Stomach (tissue), 9 donors: ENCODE measurements around the gene CNTN5. TPM values are rescaled to one million over a fixed set of nuclear protein-coding genes. Genes with fewer than 3 reads are reported as not detected.
A peak's percentile ranks its signal among the peaks of the same experiment; 100 is the strongest.

Source experiments
- DNase-seq, 2 donors: peaks; one replicate each; pipeline versions ENCODE4 v3.0.0 to v3.0.0-alpha.2; 2013 to 2019
- H3K27ac ChIP-seq, 5 donors: fragments of 200-600 bp in 4 of 5; sonication (generic) in 4 of 5; one replicate each; pipeline ENCODE4 v1.5.1; 2013 to 2019; ENCODE audit warnings: mild to moderate bottlenecking in 1 of 5, moderate library complexity in 1 of 5
- H3K27me3 ChIP-seq, 3 donors: fragments of 200-600 bp; sonication (generic); one replicate each; pipeline ENCODE4 v1.5.1; 2017 to 2019; ENCODE audit warnings: mixed run types in 1 of 3
- H3K36me3 ChIP-seq, 4 donors: fragments of 200-600 bp; sonication (generic); 1 replicate in 3 of 4; 2 replicates in 1 of 4; pipeline ENCODE4 v1.5.1; 2016 to 2019
- H3K4me1 ChIP-seq, 4 donors: fragments of 200-600 bp; sonication (generic); one replicate each; pipeline ENCODE4 v1.5.1; 2016 to 2019
- H3K4me3 ChIP-seq, 4 donors: fragments of 200-600 bp; sonication (generic) in 3 of 4; one replicate each; pipeline ENCODE4 v1.5.1; 2016 to 2019; ENCODE audit warnings: mild to moderate bottlenecking in 1 of 4
- H3K9me3 ChIP-seq, 4 donors: fragments of 200-600 bp; sonication (generic); one replicate each; pipeline ENCODE4 v1.5.1; 2016 to 2019
- EP300 ChIP-seq: sonication (generic); formaldehyde crosslinking; IDR thresholded peaks from one replicate; pipeline ENCODE4 v1.6.1; 2017; ENCODE audit warnings: antibody characterized with exemption
- POLR2A ChIP-seq, 4 donors: fragments of 450-650 bp; IDR thresholded peaks; one replicate each; pipeline ENCODE4 v1.6.1; 2016; ENCODE audit warnings: antibody characterized with exemption in 4 of 4, control low read depth in 2 of 4, mild to moderate bottlenecking in 1 of 4, moderate library complexity in 1 of 4
- POLR2AphosphoS5 ChIP-seq, 3 donors: sonication (generic); formaldehyde crosslinking; IDR thresholded peaks; one replicate each; pipeline ENCODE4 v1.6.1; 2016; ENCODE audit warnings: antibody characterized with exemption in 3 of 3
- WGBS, 5 donors: extraction: QIAGEN DNeasy Blood & Tissue Kit in 3 of 5; methylation state at CpG; one replicate each; pipeline versions ENCODE4 v1.1.5 to v1.1.7; 2013 to 2018; 5-methylcytosine and 5-hydroxymethylcytosine counted together
- intact Hi-C: fragments of 100-400 bp; cut with DNase I; formaldehyde crosslinking; loops from one replicate; pipeline ENCODE4 v1.15.1; 2023; ENCODE audit warnings: low total_unique reads
- polyA plus RNA-seq, 3 donors: library from polyadenylated mRNA; stranded (reverse); fragments of 200-250 nt; gene quantifications; one replicate each; pipeline ENCODE4 v1.2.3, GENCODE V29; 2013
- total RNA-seq, 5 donors: library from RNA; depleted of rRNA; stranded (reverse); fragments of >200 nt; gene quantifications; one replicate each; pipeline versions ENCODE4 v1.1.0 to v1.2.3, GENCODE V29; 2014 to 2016
- TF ChIP-seq, protein P1 (sequence below), 7 experiments: fragments of 450-650 bp in 4 of 7; fragments of 200-600 bp in 3 of 7; sonication (generic) in 3 of 7; IDR thresholded peaks; one replicate each; pipeline ENCODE4 v1.5.1; 2016 to 2019; ENCODE audit warnings: antibody characterized with exemption in 7 of 7, control low read depth in 2 of 7, mild to moderate bottlenecking in 1 of 7
- donor health status: healthy with polysubstance abuse.
- donor health status: Bipolar disorder and iron deficiency.
- donor health status: healthy.

CNTN5 gene
- total and polyA plus RNA-seq, 8 donors = 0.05 to 9.9 TPM; not detected in 6

DNA sequence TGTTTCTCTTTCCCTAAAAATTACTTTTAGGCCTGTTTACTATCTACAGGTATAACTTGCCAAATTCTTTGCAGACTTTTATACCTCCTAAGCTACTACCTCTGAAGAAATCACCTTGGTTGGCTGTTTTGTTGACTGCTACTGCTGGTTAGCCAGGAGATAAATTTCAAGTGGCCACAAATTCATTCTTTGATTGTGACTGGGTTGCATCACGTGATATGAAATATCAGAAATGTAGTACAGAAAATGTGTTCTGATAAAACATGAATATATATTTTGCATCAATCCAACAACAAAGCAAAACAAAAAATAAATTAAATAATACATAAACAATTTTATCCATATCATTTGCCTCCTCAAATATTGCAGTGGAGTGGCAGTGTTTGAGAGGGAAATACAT, 291.1 kb downstream of the CNTN5 start:
- Histone ChIP-seq H3K27me3 (no peaks in the 10 kb centered on the region), H3K36me3 (no peaks in the 10 kb centered on the region), H3K27ac (no peak overlapping the region), H3K9me3 (peaks cover 0 to under 1% (median 0%) of the 10 kb centered on the region in 4 donors), H3K4me1 (no peaks in the 10 kb centered on the region), H3K4me3 (no peak overlapping the region)
- intact Hi-C loops = no loop called here
- no peak for DNase-seq
- 82 to 94% (median 85%) methylated on average over 1 of the region's 1 CpG for WGBS, 5 donors
- TF ChIP-seq EP300 (no peak), POLR2AphosphoS5 (IDR thresholded peaks at IDR 0.05) (no peak), POLR2A (IDR thresholded peaks at IDR 0.05) (no peak)
- TF ChIP-seq, protein P1, sequence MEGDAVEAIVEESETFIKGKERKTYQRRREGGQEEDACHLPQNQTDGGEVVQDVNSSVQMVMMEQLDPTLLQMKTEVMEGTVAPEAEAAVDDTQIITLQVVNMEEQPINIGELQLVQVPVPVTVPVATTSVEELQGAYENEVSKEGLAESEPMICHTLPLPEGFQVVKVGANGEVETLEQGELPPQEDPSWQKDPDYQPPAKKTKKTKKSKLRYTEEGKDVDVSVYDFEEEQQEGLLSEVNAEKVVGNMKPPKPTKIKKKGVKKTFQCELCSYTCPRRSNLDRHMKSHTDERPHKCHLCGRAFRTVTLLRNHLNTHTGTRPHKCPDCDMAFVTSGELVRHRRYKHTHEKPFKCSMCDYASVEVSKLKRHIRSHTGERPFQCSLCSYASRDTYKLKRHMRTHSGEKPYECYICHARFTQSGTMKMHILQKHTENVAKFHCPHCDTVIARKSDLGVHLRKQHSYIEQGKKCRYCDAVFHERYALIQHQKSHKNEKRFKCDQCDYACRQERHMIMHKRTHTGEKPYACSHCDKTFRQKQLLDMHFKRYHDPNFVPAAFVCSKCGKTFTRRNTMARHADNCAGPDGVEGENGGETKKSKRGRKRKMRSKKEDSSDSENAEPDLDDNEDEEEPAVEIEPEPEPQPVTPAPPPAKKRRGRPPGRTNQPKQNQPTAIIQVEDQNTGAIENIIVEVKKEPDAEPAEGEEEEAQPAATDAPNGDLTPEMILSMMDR (IDR thresholded peaks at IDR 0.05) = no peak

DNA sequence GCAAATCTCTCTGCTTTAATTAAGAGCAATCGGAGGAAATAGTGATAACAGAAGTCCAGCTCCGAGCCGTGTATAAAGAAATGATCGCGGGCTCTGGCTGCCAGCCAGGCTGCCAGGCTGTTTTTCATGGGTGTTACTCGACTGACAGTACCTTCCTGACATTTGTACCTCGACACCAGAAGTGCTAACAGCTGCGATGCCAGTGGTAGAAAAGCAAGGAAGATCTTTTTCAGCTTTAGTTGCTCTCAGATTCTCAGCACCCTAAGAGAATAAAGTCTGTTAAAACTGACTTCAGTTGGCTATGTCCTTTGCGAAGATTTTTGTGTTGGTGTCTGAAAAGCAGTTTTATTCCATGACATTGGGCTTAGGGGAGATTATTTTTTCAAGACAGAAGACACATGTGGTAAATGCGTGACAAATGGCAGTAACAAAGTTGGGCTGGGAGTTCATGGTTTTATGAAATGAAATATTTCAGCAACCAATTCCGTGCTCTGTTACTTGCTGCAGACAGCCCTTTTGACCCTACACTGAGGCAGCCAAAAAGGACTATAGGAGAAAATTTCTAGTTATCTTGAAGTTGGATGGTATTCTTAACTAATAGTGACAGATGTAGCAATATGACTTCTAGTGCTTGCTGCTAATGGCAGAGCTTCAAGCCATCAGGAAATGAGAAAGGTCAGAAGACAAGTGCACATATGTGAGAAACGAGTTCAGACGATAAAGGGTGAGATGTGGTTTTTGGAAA, 296.2 kb downstream of the CNTN5 start:
- peak in 1 of 2 donors; percentile 13 for DNase-seq
- Histone ChIP-seq H3K4me1 (no peaks in the 10 kb centered on the region), H3K4me3 (no peak overlapping the region), H3K9me3 (peaks cover 0 to 6% (median 0%) of the 10 kb centered on the region in 4 donors), H3K27ac (no peak overlapping the region), H3K36me3 (no peaks in the 10 kb centered on the region), H3K27me3 (no peaks in the 10 kb centered on the region)
- intact Hi-C loops = no loop called here
- WGBS, 5 donors = 52 to 68% (median 60%) methylated on average over 13 of the region's 13 CpGs
- TF ChIP-seq, protein P1 (IDR thresholded peaks at IDR 0.05) = no peak

DNA sequence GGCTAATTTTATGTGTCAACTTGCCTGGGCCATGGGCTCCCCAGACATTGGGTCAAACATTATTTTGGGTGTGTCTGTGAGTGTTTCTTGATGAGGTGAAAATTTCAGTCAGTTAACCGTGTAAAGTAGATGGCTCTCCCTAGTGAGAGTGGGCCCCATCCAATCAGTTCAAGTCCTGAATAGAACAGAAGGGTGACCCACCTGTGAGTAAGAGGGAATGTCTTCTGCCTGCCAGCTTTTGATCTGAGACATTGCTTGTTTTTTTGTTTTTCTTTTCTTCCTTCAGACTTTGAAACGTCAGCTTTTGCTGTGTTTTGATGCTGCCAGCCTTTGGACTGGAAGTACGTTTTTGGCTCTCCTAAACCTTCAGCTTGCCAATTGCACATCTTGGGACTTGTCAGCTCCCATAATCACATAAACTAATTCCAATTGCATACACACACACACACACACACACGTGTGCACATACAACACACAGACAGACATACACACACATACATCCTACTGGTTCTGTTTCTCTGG, 300.1 kb downstream of the CNTN5 start:
- intact Hi-C loops = no loop called here
- WGBS, 5 donors = 63 to 71% (median 65%) methylated on average over 4 of the region's 4 CpGs

DNA sequence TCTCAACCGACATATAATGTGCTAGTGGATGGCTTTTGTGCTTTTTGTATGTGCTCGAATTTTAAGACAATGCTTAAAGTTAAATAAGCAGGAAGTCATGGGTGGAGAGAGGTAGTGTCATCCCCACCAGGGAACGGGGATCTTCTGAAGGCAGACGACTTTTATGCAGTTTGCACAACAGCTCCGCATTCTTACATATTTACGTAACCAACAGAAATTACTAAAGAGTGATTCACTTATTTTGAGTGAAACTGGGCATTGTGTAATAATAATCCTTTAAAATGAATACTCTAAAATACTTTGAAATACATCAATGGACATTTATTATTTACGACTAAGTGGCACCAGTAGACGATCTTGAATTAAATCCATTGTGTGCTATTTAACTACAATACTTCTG, 305.1 kb downstream of the CNTN5 start:
- WGBS, 5 donors = 67 to 81% (median 73%) methylated on average over 8 of the region's 8 CpGs
- H3K4me3 ChIP-seq = no peak overlapping the region
- no peaks in the 10 kb centered on the region for H3K4me1 ChIP-seq
- intact Hi-C loops = no loop called here
- DNase-seq = no peak
- TF ChIP-seq EP300 = no peak
- TF ChIP-seq, protein P1 (IDR thresholded peaks at IDR 0.05) = no peak
- no peak for TF ChIP-seq POLR2A (IDR thresholded peaks at IDR 0.05)
- TF ChIP-seq POLR2AphosphoS5 (IDR thresholded peaks at IDR 0.05) = no peak
- H3K36me3 ChIP-seq = no peaks in the 10 kb centered on the region
- no peaks in the 10 kb centered on the region for H3K9me3 ChIP-seq
- H3K27me3 ChIP-seq = no peaks in the 10 kb centered on the region
- H3K27ac ChIP-seq = no peak overlapping the region

More for the DNA sequence above, 300.1 kb downstream of the CNTN5 start:
- Histone ChIP-seq H3K9me3 (peaks cover 0 to 6% (median 0%) of the 10 kb centered on the region in 4 donors), H3K27me3 (no peaks in the 10 kb centered on the region), H3K27ac (no peak overlapping the region), H3K4me1 (no peaks in the 10 kb centered on the region), H3K36me3 (no peaks in the 10 kb centered on the region), H3K4me3 (no peak overlapping the region)
- no peak for DNase-seq
- TF ChIP-seq EP300 (no peak), POLR2AphosphoS5 (IDR thresholded peaks at IDR 0.05) (no peak), POLR2A (IDR thresholded peaks at IDR 0.05) (no peak)
- TF ChIP-seq, protein P1 (IDR thresholded peaks at IDR 0.05) = no peak
